ENCODE results near the gene RPN2.

The RPN2 gene

DNA sequence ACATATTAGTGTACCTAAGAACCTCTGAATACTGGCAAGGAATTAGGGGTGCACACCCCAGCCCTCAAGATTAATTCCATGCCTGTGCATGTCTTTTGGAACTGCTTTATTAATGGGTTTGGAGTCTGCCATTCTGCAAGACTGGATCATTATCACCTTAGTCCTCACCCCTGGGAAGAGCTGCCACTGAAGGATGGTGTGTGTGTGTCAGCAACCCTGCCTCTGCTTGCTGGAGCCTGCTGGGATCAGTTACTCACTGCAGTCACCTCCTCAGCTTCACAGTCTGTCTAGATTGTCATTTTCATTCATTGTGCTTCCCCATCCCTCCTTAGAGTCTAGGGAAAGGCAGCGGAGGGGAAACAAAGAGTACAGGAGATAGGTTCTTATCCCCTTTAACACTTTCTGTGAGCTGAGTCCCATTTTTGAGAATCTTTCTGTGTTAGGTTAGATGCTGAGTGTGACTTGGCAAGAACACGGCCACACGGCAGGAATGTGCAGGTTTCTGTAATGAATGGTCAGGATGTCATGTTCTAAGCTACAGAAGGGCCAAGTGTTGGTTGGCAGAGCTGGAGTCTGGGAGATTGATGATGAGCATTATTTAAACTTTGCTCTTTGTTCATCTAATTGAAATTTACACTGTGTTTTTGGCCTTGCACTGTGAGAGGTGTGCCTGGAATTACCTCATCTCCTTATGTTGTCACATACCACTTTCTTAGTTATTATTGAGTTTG lies 61.4 kb downstream of the RPN2 start:
- no peak for DNase-seq (ENCODE audit: low read depth in 1 of 2, low spot score in 1 of 2)

DNA sequence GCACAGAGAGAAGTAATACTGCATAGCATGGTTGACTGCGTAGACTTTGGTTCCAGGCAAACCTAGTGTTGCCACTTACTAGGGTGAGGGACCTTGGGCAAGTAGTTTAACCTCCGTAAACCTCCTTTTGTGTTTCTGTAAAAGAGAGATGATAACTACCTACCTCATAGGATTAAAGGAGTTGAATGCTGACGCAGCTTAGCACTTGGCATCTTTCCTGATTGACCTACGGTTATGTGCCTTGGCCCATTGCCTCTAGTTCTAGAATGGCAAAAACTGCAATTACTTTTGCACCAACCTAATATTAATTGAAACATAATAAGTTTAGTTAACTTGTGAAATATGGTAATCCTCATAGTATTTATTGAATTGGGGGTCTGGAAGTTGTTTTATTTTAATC lies 63.4 kb downstream of the RPN2 start:
- DNase-seq (ENCODE audit: low read depth in 1 of 2, low spot score in 1 of 2): no peak

DNA sequence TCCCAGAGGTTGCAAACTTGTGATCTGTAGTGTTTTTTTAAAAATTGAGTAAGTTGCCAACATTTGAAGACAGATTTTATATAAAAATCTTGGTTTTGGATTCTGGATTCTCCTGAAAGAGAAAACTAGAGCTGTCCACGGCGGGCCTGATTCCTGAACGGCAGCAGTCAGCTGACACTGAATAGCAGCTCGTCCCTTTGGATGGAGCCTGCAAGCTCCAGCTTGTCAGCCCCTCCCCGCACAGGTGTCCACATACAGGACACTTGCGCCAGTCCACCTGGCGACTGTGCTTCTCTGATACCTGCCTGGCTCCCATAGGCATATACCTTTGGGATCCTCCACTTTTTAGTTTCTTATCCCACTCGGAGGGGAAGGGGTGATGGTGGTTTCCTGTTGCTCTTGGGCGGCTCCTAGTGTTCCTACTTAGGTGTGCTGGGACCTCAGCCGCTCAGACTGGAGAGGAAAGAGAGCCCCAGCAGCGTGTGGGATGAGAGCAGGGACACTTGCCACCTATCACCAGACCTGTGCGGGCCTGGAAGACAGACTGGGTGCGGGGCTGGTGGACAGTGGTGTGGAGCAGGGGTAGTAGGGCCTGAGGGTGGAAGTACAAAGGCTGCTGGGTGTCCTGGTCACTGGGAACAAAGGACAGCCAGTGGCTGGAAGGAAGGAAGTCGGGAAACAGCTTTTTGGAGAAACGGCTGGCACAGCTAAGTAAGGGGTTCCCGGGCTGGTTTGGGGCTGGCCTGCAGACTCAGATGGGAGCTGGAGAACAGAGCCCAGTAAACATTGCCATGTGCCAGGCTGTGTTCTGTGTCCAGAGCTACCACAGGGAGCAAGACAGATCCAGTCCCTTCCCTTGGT lies 64.2 kb downstream of the RPN2 start:
- DNase-seq (ENCODE audit: low read depth in 1 of 2, low spot score in 1 of 2): no peak

DNA sequence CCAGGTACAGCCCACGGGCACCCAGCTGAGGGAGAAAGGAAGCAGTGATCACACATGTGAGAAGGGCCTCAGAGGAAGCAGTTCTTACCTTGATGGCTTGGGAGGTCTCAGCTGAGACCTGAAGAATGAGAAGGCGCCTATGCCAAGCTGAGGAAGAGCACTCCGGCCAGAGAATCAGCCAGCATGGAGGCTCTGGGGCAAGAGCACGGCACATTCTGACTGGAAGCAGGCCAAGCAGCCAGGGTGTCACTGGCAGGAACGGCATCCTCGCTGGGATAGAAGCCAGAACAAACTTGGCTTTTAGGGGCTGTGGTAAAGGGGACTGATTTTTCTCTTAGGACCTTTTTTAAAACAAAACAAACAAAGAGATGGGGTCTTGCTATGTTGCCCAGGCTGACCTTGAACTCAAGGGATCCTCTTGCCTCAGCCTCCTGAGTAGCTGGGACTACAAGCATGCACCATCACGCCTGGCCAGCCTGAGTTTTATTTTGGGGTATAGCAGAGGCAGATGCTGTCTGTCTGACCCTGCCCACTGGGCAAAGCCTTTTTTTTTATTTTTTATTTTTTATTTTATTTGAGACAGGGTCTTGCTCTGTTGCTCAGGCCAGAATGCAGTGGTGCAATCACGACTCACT lies 64.9 kb downstream of the RPN2 start:
- DNase-seq (ENCODE audit: low read depth in 1 of 2, low spot score in 1 of 2): no peak

- no peak for DNase-seq (ENCODE audit: low read depth in 1 of 2, low spot score in 1 of 2)
These were observed 65.4 kb downstream of the RPN2 start for GRCh38 chr20:37244572-37244957.

GRCh38 chr20:37245216-37246150 lies 66.4 kb downstream of the RPN2 start:
- no peak for DNase-seq (ENCODE audit: low read depth in 1 of 2, low spot score in 1 of 2)

GRCh38 chr20:37246736-37247135 lies 67.6 kb downstream of the RPN2 start:
- no peak for DNase-seq (ENCODE audit: low read depth in 1 of 2, low spot score in 1 of 2)

- no peak for DNase-seq (ENCODE audit: low read depth in 1 of 2, low spot score in 1 of 2)
These were observed 68.4 kb downstream of the RPN2 start for GRCh38 chr20:37247547-37247946.

DNA sequence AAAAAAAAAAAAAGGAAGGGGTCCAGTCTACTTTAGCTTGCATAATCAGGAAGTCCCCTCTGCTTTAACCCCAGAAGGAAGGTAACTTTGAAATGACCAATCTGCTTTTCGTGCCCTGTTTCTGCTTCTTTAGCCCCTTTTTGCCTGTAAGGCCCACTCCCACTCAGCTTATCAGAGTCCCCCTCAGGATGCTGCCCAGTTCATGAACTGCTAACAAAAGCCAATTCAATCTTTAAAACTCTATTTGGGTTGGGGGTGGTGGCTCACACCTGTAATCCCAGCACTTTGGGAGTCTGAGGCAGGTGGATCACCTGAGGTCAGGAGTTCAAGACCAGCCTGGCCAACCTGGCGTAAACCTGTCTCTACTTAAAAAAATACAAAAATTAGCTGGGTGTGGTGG lies 70.2 kb downstream of the RPN2 start:
- DNase-seq (ENCODE audit: low read depth in 1 of 2, low spot score in 1 of 2): no peak

DNA sequence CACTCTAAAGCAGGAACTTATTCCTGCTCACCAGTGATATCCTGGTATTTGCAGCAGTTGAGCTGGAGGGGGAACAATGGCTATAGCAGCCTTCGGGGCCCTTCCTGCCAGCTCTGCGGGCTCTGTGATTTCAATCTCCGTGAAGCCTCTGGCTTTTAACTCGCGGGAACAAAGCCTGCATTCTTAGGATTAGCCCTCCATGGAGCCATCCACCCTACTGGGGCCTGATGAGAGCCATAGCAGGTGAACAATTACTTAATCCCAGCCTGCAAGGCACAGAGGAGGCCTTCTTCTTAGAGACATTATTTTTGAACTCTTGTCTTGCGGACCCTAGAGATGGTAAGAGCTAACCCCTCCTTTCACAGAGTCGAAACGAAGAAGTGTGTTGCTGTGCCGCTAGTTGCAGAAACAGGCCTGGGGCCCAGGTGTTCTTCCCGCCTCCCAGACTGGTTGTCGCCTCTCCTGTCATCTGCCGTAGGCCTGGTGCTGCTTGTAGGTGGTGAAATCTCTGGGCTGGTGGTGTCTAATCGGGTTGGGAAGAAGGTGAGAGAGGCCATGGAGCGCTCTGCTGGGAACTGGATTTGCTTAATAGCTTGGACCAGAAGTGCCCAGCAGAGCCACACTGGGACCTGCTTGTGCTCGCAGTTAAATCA lies 72.8 kb downstream of the RPN2 start:
- DNase-seq (ENCODE audit: low read depth in 1 of 2, low spot score in 1 of 2): no peak

DNA sequence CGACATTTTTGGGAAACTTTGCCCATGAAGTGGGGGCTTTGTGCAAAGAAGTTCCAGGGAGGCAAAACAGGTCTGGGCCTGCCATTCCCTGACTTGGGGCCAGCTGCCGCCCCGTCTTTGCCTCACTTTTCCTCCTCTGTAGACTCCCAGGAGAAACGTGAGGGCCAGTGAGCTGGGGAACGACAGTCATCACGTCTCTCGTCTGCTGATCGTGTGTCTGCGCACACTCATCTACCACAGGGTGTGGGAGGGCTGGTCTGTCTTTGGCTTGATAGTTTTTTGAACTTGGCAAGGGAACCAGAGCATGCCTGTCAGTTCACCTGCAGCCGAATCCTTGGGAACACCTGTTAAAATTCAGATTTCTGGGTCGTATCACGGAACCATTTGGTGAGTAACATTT lies 74.0 kb downstream of the RPN2 start:
- DNase-seq (ENCODE audit: low read depth in 1 of 2, low spot score in 1 of 2): no peak

DNA sequence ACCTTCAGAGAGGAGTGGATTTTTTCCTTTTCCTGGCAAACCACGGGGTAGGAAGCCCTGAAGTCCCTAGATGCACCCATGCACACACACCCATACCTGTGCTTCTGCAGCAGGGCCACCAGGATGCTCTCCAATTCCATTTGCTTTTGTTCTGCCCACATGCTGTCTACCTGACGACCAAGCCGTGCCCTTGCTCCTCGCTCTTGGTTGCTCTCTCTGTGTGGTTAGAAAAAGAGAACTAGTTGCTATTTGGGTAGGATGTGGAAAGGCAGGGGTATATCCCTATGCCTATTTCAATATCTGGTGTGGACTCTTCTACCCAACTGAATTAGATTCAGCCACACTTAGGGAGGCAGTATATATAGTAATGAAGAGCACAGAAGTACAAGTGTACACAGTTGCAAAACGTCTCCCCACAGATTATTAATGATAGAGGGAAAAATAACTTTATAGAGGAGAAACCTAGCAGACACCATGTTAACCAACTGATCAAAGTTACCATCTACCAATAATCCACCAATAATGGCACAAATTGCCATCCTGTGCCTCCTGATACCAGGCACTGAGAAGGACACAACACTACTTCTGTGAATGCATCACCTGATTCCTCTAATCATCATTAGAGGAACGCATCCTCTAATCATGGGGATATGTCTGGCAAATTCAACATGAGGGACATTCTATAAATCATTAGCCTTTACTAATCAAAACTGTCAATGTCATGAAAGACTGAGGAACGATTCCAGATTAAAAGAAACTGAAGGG lies 75.2 kb downstream of the RPN2 start:
- DNase-seq (ENCODE audit: low read depth in 1 of 2, low spot score in 1 of 2): no peak

DNA sequence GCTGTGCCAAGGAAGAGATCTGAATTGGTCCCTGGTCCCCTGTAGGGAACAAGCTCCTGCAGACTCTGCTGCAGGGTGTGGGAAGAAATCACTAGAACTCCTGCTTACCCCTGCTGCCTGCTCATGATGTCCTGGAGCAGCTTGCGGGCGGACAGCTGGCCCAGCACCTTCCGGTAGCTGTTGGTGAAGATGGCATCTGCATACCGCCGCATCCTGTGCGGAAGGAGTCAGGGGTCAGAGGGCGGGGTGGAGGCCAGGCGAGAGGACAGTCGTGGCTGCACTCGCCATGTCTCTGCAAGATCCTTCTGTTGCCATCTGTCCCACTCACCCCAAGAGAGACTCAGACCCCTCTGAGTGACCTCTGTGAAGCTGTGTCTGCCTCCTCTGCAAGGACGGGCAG lies 77.2 kb downstream of the RPN2 start:
- DNase-seq (ENCODE audit: low read depth in 1 of 2, low spot score in 1 of 2): no peak

DNA sequence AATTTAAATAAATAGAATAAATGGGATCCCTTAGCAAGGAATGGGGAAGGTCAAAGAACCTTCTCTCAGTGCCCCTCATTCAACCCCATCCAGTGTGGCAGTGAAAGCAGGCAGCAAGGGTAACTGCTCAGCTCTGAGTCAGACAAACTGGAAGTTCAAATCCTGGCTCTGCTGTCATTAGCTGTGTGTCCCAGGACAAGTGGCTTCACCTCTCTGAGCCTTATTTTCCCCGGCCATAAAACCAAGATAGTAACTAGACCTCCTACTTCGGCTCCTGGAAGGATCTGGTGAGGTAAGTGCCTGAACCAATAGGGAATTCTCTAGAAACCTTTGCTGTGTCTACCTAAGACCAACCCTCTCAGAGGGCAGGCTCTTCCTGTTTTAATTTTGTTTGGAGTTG lies 78.4 kb downstream of the RPN2 start:
- DNase-seq (ENCODE audit: low read depth in 1 of 2, low spot score in 1 of 2): no peak

DNA sequence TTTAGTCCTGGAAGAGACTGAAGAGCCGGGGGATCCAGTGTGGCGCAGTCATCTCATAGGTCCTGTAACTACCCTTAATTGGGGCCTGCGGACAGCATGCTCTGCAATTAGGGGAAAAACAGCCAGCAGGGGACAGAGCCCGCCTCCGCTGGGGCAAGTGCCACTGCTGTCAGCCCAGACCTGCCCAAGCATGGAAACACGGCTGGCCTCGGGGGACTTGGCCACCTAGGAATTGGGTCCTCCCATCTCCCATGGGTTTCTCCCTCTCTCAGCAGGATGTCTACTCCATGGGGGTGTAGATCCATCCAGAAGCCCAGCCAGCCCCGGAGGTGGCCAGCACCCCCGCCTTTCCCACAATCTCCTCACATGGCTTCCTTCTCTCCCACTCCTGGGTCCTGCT lies 78.9 kb downstream of the RPN2 start:
- no peak for DNase-seq (ENCODE audit: low read depth in 1 of 2, low spot score in 1 of 2)

DNA sequence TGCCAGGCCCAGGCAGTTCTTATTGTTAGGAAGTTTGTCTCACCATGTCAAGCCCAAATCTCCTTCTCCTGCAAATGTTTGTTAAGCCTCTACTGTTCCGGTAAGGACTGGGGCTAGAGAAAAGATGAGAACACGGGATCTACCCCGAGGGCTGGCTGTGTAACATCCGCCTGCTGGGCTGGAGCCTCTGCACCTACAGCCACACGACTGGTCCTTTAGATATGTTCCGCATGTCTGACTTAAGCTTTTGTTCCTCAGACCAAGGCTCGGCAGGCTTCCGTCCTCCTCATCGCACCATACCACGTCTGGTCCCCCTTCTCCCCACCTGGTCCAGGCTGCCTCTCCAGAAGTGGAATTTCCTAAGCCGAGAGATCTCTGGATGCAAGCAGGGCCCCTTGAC lies 79.9 kb downstream of the RPN2 start:
- DNase-seq (ENCODE audit: low read depth in 1 of 2, low spot score in 1 of 2): no peak

GRCh38 chr20:37259865-37260264 lies 80.7 kb downstream of the RPN2 start:
- DNase-seq (ENCODE audit: low read depth in 1 of 2, low spot score in 1 of 2): no peak

GRCh38 chr20:37260923-37261322 lies 81.8 kb downstream of the RPN2 start:
- no peak for DNase-seq (ENCODE audit: low read depth in 1 of 2, low spot score in 1 of 2)

DNA sequence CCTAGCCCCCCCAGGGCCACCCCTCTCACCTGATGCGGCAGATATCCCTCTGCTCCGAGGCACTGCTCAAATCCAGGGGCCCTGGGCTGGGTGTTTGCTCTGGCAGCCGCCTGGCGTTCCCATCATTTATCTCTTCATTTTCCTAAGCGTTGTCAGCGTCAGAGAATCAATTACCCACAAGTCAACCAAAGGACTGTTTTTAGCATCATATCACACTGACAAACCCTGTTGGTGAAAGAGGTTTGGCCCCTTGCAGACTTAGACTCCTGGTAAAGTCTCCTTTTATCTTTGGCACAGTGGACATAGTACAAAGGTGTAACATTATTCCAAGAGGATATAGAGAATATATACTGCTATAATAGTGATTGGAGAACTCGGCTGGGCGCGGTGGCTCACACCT lies 82.6 kb downstream of the RPN2 start, which contains the start of gene GHRH:
GHRH (minus strand) TSS at position 101 of the 400 bp plus-strand sequence. CDS start 4,925 bp downstream, outside the sequence.
- no peak for DNase-seq (ENCODE audit: low read depth in 1 of 2, low spot score in 1 of 2)

GRCh38 chr20:37262505-37262904 lies 83.4 kb downstream of the RPN2 start:
- DNase-seq (ENCODE audit: low read depth in 1 of 2, low spot score in 1 of 2): no peak

All from stimulated activated CD4-positive, alpha-beta T cell treated with anti-CD3 and anti-CD28 coated beads, Interleukin-15, amount 100 ng/mL, for 1 hour (primary cell).